ENCODE results near the gene CTSZ. TPM values are rescaled to one million over a fixed set of nuclear protein-coding genes. Genes with fewer than 3 reads are reported as not detected.

CTSZ gene
- total RNA-seq, 1 donor from 2014 or later: 150 TPM

- Mint-ChIP-seq H3K4me1 (ENCODE audit: unreplicated experiment) (peaks cover 15% of the 10 kb centered on the region), H3K9me3 (ENCODE audit: unreplicated experiment) (no peaks in the 10 kb centered on the region), H3K27me3 (ENCODE audit: unreplicated experiment) (peaks cover 1% of the 10 kb centered on the region), H3K4me3 (ENCODE audit: unreplicated experiment) (no peak overlapping the region), H3K36me3 (ENCODE audit: low read depth, unreplicated experiment) (peaks cover 40% of the 10 kb centered on the region), H3K27ac (ENCODE audit: unreplicated experiment) (no peak overlapping the region)
- no peak for TF ChIP-seq CTCF (IDR thresholded peaks at IDR 0.05; ENCODE audit: unreplicated experiment)
- DNase-seq (ENCODE audit: low spot score): no peak
Measured at GRCh38 chr20:59023616-59024015, 16.6 kb upstream of the CTSZ start.

- no peak for TF ChIP-seq CTCF (IDR thresholded peaks at IDR 0.05; ENCODE audit: unreplicated experiment)
- H3K9me3 Mint-ChIP-seq (ENCODE audit: unreplicated experiment): no peaks in the 10 kb centered on the region
- DNase-seq (ENCODE audit: low spot score): no peak
- no peak overlapping the region for H3K27ac Mint-ChIP-seq (ENCODE audit: unreplicated experiment)
- no peak overlapping the region for H3K4me3 Mint-ChIP-seq (ENCODE audit: unreplicated experiment)
- H3K36me3 Mint-ChIP-seq (ENCODE audit: low read depth, unreplicated experiment): peaks cover 35% of the 10 kb centered on the region
- H3K4me1 Mint-ChIP-seq (ENCODE audit: unreplicated experiment): peaks cover 14% of the 10 kb centered on the region
- peaks cover 1% of the 10 kb centered on the region for H3K27me3 Mint-ChIP-seq (ENCODE audit: unreplicated experiment)
Measured at GRCh38 chr20:59022754-59023153, 15.7 kb upstream of the CTSZ start.

- TF ChIP-seq CTCF (IDR thresholded peaks at IDR 0.05; ENCODE audit: unreplicated experiment): no peak
- no peak overlapping the region for H3K4me3 Mint-ChIP-seq (ENCODE audit: unreplicated experiment)
- H3K36me3 Mint-ChIP-seq (ENCODE audit: low read depth, unreplicated experiment): peaks cover 26% of the 10 kb centered on the region
- H3K27ac Mint-ChIP-seq (ENCODE audit: unreplicated experiment): no peak overlapping the region
- peaks cover 19% of the 10 kb centered on the region for H3K4me1 Mint-ChIP-seq (ENCODE audit: unreplicated experiment)
- no peak for DNase-seq (ENCODE audit: low spot score)
- no peaks in the 10 kb centered on the region for H3K9me3 Mint-ChIP-seq (ENCODE audit: unreplicated experiment)
- H3K27me3 Mint-ChIP-seq (ENCODE audit: unreplicated experiment): peaks cover 1% of the 10 kb centered on the region
Measured at GRCh38 chr20:59020938-59021551, 14.0 kb upstream of the CTSZ start.

- peaks cover 1% of the 10 kb centered on the region for H3K27me3 Mint-ChIP-seq (ENCODE audit: unreplicated experiment)
- H3K4me1 Mint-ChIP-seq (ENCODE audit: unreplicated experiment): peaks cover 26% of the 10 kb centered on the region
- no peaks in the 10 kb centered on the region for H3K9me3 Mint-ChIP-seq (ENCODE audit: unreplicated experiment)
- DNase-seq (ENCODE audit: low spot score): no peak
- H3K36me3 Mint-ChIP-seq (ENCODE audit: low read depth, unreplicated experiment): peaks cover 13% of the 10 kb centered on the region
- no peak within 1 kb of the TSS for H3K27ac Mint-ChIP-seq (ENCODE audit: unreplicated experiment)
- no peak for TF ChIP-seq CTCF (IDR thresholded peaks at IDR 0.05; ENCODE audit: unreplicated experiment)
- peak within 1 kb of the TSS; percentile 42 for H3K4me3 Mint-ChIP-seq (ENCODE audit: unreplicated experiment)
Measured at GRCh38 chr20:59019217-59019616, 12.2 kb upstream of the CTSZ start, which contains the start of gene TUBB1. TUBB1 (plus strand) TSS chr20:59019429; CDS start chr20:59019523, 94 bp downstream.

GRCh38 chr20:59018817-59019216 is 11.8 kb upstream of the CTSZ start:
- DNase-seq (ENCODE audit: low spot score): no peak
- peaks cover 26% of the 10 kb centered on the region for H3K4me1 Mint-ChIP-seq (ENCODE audit: unreplicated experiment)
- TF ChIP-seq CTCF (IDR thresholded peaks at IDR 0.05; ENCODE audit: unreplicated experiment): no peak
- no peak overlapping the region for H3K27ac Mint-ChIP-seq (ENCODE audit: unreplicated experiment)
- peak overlapping the region; percentile 42 for H3K4me3 Mint-ChIP-seq (ENCODE audit: unreplicated experiment)
- peaks cover 1% of the 10 kb centered on the region for H3K27me3 Mint-ChIP-seq (ENCODE audit: unreplicated experiment)
- peaks cover 9% of the 10 kb centered on the region for H3K36me3 Mint-ChIP-seq (ENCODE audit: low read depth, unreplicated experiment)
- no peaks in the 10 kb centered on the region for H3K9me3 Mint-ChIP-seq (ENCODE audit: unreplicated experiment)
